ENCODE measurements around the gene MSMO1.

Gene MSMO1

GRCh38 chr4:165360985-165361670 lies 33.7 kb downstream of the MSMO1 start:
- DNase-seq: no peak

- no peak for DNase-seq
Observed at GRCh38 chr4:165361810-165362209, 34.3 kb downstream of the MSMO1 start.

GRCh38 chr4:165364452-165365080 lies 37.1 kb downstream of the MSMO1 start:
- no peak for DNase-seq

- DNase-seq: no peak
Observed at GRCh38 chr4:165367040-165367439, 39.6 kb downstream of the MSMO1 start.

- DNase-seq: no peak
Observed at GRCh38 chr4:165368114-165368513, 40.6 kb downstream of the MSMO1 start.

- no peak for DNase-seq
Observed at GRCh38 chr4:165368567-165368966, 41.1 kb downstream of the MSMO1 start.

GRCh38 chr4:165369522-165369921 lies 42.1 kb downstream of the MSMO1 start:
- DNase-seq: no peak

- no peak for DNase-seq
Observed at GRCh38 chr4:165370530-165370929, 43.1 kb downstream of the MSMO1 start.

- DNase-seq: no peak
Observed at GRCh38 chr4:165375465-165375864, 48.0 kb downstream of the MSMO1 start.

- DNase-seq: no peak
Observed at GRCh38 chr4:165378398-165378744, 50.9 kb downstream of the MSMO1 start.

- peak; percentile 20 for DNase-seq
Observed at GRCh38 chr4:165378745-165379677, 51.5 kb downstream of the MSMO1 start, which contains the start of gene CPE. TSS of gene CPE (plus strand) at chr4:165379008. CDS start at chr4:165379222, 214 bp downstream.

- no peak for DNase-seq
Observed at GRCh38 chr4:165379678-165380064, 52.2 kb downstream of the MSMO1 start.

- no peak for DNase-seq
Observed at GRCh38 chr4:165380805-165381204, 53.3 kb downstream of the MSMO1 start.

GRCh38 chr4:165381821-165382373 lies 54.4 kb downstream of the MSMO1 start:
- no peak for DNase-seq

GRCh38 chr4:165382640-165383039 lies 55.2 kb downstream of the MSMO1 start:
- DNase-seq: no peak

GRCh38 chr4:165383591-165384073 lies 56.2 kb downstream of the MSMO1 start:
- no peak for DNase-seq

GRCh38 chr4:165384186-165384585 lies 56.7 kb downstream of the MSMO1 start:
- no peak for DNase-seq

- DNase-seq: no peak
Observed at GRCh38 chr4:165384598-165384997, 57.1 kb downstream of the MSMO1 start.

GRCh38 chr4:165385126-165385525 lies 57.7 kb downstream of the MSMO1 start:
- no peak for DNase-seq

GRCh38 chr4:165386328-165386727 lies 58.9 kb downstream of the MSMO1 start:
- no peak for DNase-seq

- no peak for DNase-seq
Observed at GRCh38 chr4:165388756-165389155, 61.3 kb downstream of the MSMO1 start.

All from effector CD4-positive, alpha-beta T cell (primary cell).